GM23248 (cell line): ENCODE measurements around the gene ICE2. TPM values are rescaled to one million over a fixed set of nuclear protein-coding genes. Genes with fewer than 3 reads are reported as not detected.

ENCODE experiments used
- DNase-seq: peaks from one replicate; pipeline ENCODE4 v3.0.0-alpha.2; 2015
- H2AFZ ChIP-seq: fragments of 200-600 bp; sonication (generic); 2 replicates; pipeline ENCODE4 v1.6.1; 2016; ENCODE audit warnings: antibody characterized with exemption
- H3F3A ChIP-seq: fragments of 200-600 bp; sonication (generic); 2 replicates; pipeline ENCODE4 v1.6.1; 2016; ENCODE audit warnings: mild to moderate bottlenecking, antibody characterized with exemption, mixed run types; ENCODE audit not compliant: insufficient read depth
- H3K27ac ChIP-seq: fragments of 200-600 bp; sonication (generic); 2 replicates; pipeline ENCODE4 v1.5.1; 2016; ENCODE audit warnings: mild to moderate bottlenecking
- H3K27me3 ChIP-seq: fragments of 200-600 bp; sonication (generic); replicated peaks from 2 replicates; pipeline ENCODE4 v1.6.1; 2016; ENCODE audit warnings: mild to moderate bottlenecking; ENCODE audit not compliant: insufficient read depth
- H3K36me3 ChIP-seq: fragments of 200-600 bp; sonication (generic); 2 replicates; pipeline ENCODE4 v1.6.1; 2016; ENCODE audit warnings: low read depth, mild to moderate bottlenecking
- H3K4me1 ChIP-seq: fragments of 200-600 bp; sonication (generic); 2 replicates; pipeline ENCODE4 v1.6.1; 2016; ENCODE audit warnings: mild to moderate bottlenecking; ENCODE audit not compliant: insufficient read depth
- H3K4me2 ChIP-seq: fragments of 200-600 bp; sonication (generic); one replicate; pipeline ENCODE4 v1.6.1; 2016; ENCODE audit warnings: mild to moderate bottlenecking; ENCODE audit not compliant: unreplicated experiment
- H3K4me3 ChIP-seq: fragments of 200-600 bp; sonication (generic); 2 replicates; pipeline ENCODE4 v1.5.1; 2016; ENCODE audit warnings: mild to moderate bottlenecking
- H3K79me2 ChIP-seq: fragments of 200-600 bp; sonication (generic); 2 replicates; pipeline ENCODE4 v1.6.1; 2016; ENCODE audit warnings: mild to moderate bottlenecking; ENCODE audit not compliant: insufficient read depth
- H3K9ac ChIP-seq: fragments of 200-600 bp; sonication (generic); 2 replicates; pipeline ENCODE4 v1.6.1; 2016; ENCODE audit warnings: mild to moderate bottlenecking
- H3K9me2 ChIP-seq: fragments of 200-600 bp; sonication (generic); 2 replicates; pipeline ENCODE4 v1.6.1; 2016; ENCODE audit warnings: mixed run types, mild to moderate bottlenecking, moderate library complexity; ENCODE audit not compliant: insufficient read depth
- H3K9me3 ChIP-seq: fragments of 200-600 bp; sonication (generic); one replicate; pipeline ENCODE4 v1.6.1; 2017; ENCODE audit warnings: low read depth
- H4K20me1 ChIP-seq: fragments of 200-600 bp; sonication (generic); 2 replicates; pipeline ENCODE4 v1.6.0; 2016; ENCODE audit not compliant: insufficient read depth
- EZH2 ChIP-seq: fragments of 200-600 bp; sonication (generic); IDR thresholded peaks from 2 replicates; pipeline ENCODE4 v1.6.1; 2018; ENCODE audit warnings: antibody characterized with exemption, mild to moderate bottlenecking; ENCODE audit not compliant: insufficient read depth, poor library complexity, severe bottlenecking
- EZH2phosphoT487 ChIP-seq: fragments of 200-600 bp; sonication (generic); IDR thresholded peaks from 2 replicates; pipeline ENCODE4 v1.6.1; 2018; ENCODE audit warnings: antibody characterized with exemption, moderate library complexity, mild to moderate bottlenecking, low read depth; ENCODE audit not compliant: insufficient read depth
- WGBS, 2 experiments: methylation state at CpG; one replicate each; pipeline ENCODE4 v1.1.6; 2015 to 2017; ENCODE audit warnings: low lambda C conversion rate in 2 of 2, low coverage in 1 of 2; ENCODE audit errors: missing lambda C conversion rate in 2 of 2; 5-methylcytosine and 5-hydroxymethylcytosine counted together
- in situ Hi-C: fragments of 300-500 bp; cut with MboI; formaldehyde crosslinking; loops from 2 replicates; pipeline ENCODE4 v1.15.0; 2020
- polyA plus RNA-seq: library from polyadenylated mRNA; unstranded; fragments of >200 nt; fragmentation: Nextera tagmentation; extraction: Ambion mirVana; gene quantifications from 2 replicates; pipeline ENCODE4 v1.2.1, GENCODE V29; 2016
- total RNA-seq: library from RNA; depleted of rRNA; stranded (reverse); fragments of >200 nt; shearing (Covaris generic); gene quantifications from 2 replicates; pipeline ENCODE4 v1.2.3, GENCODE V29; 2014

The ICE2 gene
- total and polyA plus RNA-seq, 2 experiments from 2014 or later: 21.6 to 25.5 TPM

- H3K4me1 ChIP-seq: peaks cover 96% of the 10 kb centered on the region
- H3K9me3 ChIP-seq: no peaks in the 10 kb centered on the region
- peak overlapping the region; percentile 99 for H3K9ac ChIP-seq
- peaks cover 95% of the 10 kb centered on the region for H3F3A ChIP-seq
- H3K9me2 ChIP-seq: no peaks in the 10 kb centered on the region
- H3K27ac ChIP-seq: peak overlapping the region; percentile 100
- DNase-seq: peak; percentile 73
- H2AFZ ChIP-seq: no peak overlapping the region
- in situ Hi-C loops: no loop called here
- H3K27me3 ChIP-seq: no peaks in the 10 kb centered on the region
- peaks cover 81% of the 10 kb centered on the region for H3K79me2 ChIP-seq
- TF ChIP-seq EZH2phosphoT487: no peak
- no peak for TF ChIP-seq EZH2
- 17 to 27% methylated on average over 12 of the region's 12 CpGs for whole genome bisulfite sequencing, 2 experiments
- peak overlapping the region; percentile 67 for H3K4me2 ChIP-seq
- H4K20me1 ChIP-seq: no peaks in the 10 kb centered on the region
- peaks cover 71% of the 10 kb centered on the region for H3K36me3 ChIP-seq
- no peak overlapping the region for H3K4me3 ChIP-seq
Observed at GRCh38 chr15:60376677-60377095, 102.3 kb downstream of the ICE2 start.

DNA sequence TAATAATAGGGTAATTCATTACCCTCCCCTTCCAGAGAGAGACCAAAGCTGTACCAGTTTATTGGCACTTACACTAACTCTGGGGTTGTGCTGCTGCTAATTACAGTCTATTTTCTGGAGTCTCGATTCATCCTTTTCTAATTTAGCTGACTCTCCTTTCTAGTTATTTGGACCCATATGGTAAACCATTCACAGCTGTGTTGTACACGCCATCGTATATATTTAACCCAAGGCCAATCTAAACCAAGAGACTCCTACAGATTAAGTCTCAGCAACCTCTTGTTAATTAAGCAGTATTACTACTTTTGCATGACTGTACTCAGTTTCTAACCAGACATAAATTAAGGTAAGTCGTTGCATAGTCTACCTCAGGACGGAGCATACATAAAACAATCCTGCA, 103.6 kb downstream of the ICE2 start:
- peak; percentile 33 for DNase-seq
- Histone ChIP-seq H3K9ac (peak overlapping the region; percentile 99), H3K9me2 (no peaks in the 10 kb centered on the region), H3K27me3 (no peaks in the 10 kb centered on the region), H3K4me3 (0 out of 2 replicates have a peak overlapping the region, but pooled peaks have one; percentile 12), H3K9me3 (no peaks in the 10 kb centered on the region), H3K36me3 (peaks cover 71% of the 10 kb centered on the region), H3F3A (peaks cover 94% of the 10 kb centered on the region), H3K4me1 (peaks cover 94% of the 10 kb centered on the region), H4K20me1 (no peaks in the 10 kb centered on the region), H3K79me2 (peaks cover 80% of the 10 kb centered on the region), H3K4me2 (peak overlapping the region; percentile 67), H2AFZ (no peak overlapping the region), H3K27ac (peak overlapping the region; percentile 100)
- in situ Hi-C loops: no loop called here
- 19 to 24% methylated on average over 5 of the region's 5 CpGs for WGBS, 2 experiments
- no peak for TF ChIP-seq EZH2
- no peak for TF ChIP-seq EZH2phosphoT487

- Histone ChIP-seq H3K27ac (peak overlapping the region; percentile 100), H3F3A (peaks cover 94% of the 10 kb centered on the region), H3K4me3 (0 out of 2 replicates have a peak overlapping the region, but pooled peaks have one; percentile 12), H3K4me1 (peaks cover 96% of the 10 kb centered on the region), H3K36me3 (peaks cover 74% of the 10 kb centered on the region), H2AFZ (no peak overlapping the region), H3K27me3 (no peaks in the 10 kb centered on the region), H3K4me2 (peak overlapping the region; percentile 79), H3K9me2 (no peaks in the 10 kb centered on the region), H3K79me2 (peaks cover 86% of the 10 kb centered on the region), H3K9me3 (no peaks in the 10 kb centered on the region), H4K20me1 (no peaks in the 10 kb centered on the region), H3K9ac (peak overlapping the region; percentile 99)
- TF ChIP-seq EZH2phosphoT487 (0 out of 2 replicates have a peak, but pooled peaks have one; percentile 33), EZH2 (no peak)
- in situ Hi-C loops: no loop called here
- peak; percentile 97 for DNase-seq
- WGBS, 2 experiments: 8 to 11% methylated on average over 7 of the region's 7 CpGs
Observed at GRCh38 chr15:60374628-60375081, 104.3 kb downstream of the ICE2 start.

GRCh38 chr15:60374209-60374608, 104.7 kb downstream of the ICE2 start:
- Histone ChIP-seq H3K9me2 (no peaks in the 10 kb centered on the region), H3F3A (peaks cover 94% of the 10 kb centered on the region), H3K9me3 (no peaks in the 10 kb centered on the region), H3K27me3 (no peaks in the 10 kb centered on the region), H2AFZ (no peak overlapping the region), H3K9ac (peak overlapping the region; percentile 99), H3K4me1 (peaks cover 96% of the 10 kb centered on the region), H3K4me3 (no peak overlapping the region), H3K4me2 (peak overlapping the region; percentile 79), H3K27ac (peak overlapping the region; percentile 100), H3K79me2 (peaks cover 88% of the 10 kb centered on the region), H4K20me1 (no peaks in the 10 kb centered on the region), H3K36me3 (peaks cover 79% of the 10 kb centered on the region)
- no peak for TF ChIP-seq EZH2phosphoT487
- TF ChIP-seq EZH2: no peak
- in situ Hi-C loops: no loop called here
- DNase-seq: peak; percentile 35
- WGBS, 2 experiments: 16 to 25% methylated on average over 4 of the region's 4 CpGs

GRCh38 chr15:60373745-60374144, 105.2 kb downstream of the ICE2 start:
- Histone ChIP-seq H4K20me1 (no peaks in the 10 kb centered on the region), H3K36me3 (peaks cover 79% of the 10 kb centered on the region), H3F3A (peaks cover 95% of the 10 kb centered on the region), H3K4me1 (peaks cover 96% of the 10 kb centered on the region), H3K27ac (peak overlapping the region; percentile 100), H2AFZ (no peak overlapping the region), H3K4me2 (peak overlapping the region; percentile 79), H3K79me2 (peaks cover 88% of the 10 kb centered on the region), H3K27me3 (no peaks in the 10 kb centered on the region), H3K4me3 (peak overlapping the region; percentile 4; the same call in 1 of the 2 replicates), H3K9me2 (no peaks in the 10 kb centered on the region), H3K9me3 (no peaks in the 10 kb centered on the region), H3K9ac (peak overlapping the region; percentile 99)
- WGBS, 2 experiments: 3 to 6% methylated on average over 2 of the region's 2 CpGs
- DNase-seq: peak; percentile 59
- TF ChIP-seq EZH2 (no peak), EZH2phosphoT487 (no peak)
- in situ Hi-C loops: no loop called here
